Stimulated activated CD4-positive, alpha-beta T cell treated with anti-CD3 and anti-CD28 coated beads, TNF-alpha, amount 100 ng/mL, for 48 hours (primary cell): ENCODE measurements around the gene TAS1R2.
A peak's percentile ranks its signal among the peaks of the same experiment; 100 is the strongest.

Experiments
- DNase-seq, 3 donors: peaks; one replicate each; pipeline ENCODE4 v3.0.0-alpha.2; 2020; ENCODE audit warnings: low read depth in 3 of 3

TAS1R2 gene

DNA sequence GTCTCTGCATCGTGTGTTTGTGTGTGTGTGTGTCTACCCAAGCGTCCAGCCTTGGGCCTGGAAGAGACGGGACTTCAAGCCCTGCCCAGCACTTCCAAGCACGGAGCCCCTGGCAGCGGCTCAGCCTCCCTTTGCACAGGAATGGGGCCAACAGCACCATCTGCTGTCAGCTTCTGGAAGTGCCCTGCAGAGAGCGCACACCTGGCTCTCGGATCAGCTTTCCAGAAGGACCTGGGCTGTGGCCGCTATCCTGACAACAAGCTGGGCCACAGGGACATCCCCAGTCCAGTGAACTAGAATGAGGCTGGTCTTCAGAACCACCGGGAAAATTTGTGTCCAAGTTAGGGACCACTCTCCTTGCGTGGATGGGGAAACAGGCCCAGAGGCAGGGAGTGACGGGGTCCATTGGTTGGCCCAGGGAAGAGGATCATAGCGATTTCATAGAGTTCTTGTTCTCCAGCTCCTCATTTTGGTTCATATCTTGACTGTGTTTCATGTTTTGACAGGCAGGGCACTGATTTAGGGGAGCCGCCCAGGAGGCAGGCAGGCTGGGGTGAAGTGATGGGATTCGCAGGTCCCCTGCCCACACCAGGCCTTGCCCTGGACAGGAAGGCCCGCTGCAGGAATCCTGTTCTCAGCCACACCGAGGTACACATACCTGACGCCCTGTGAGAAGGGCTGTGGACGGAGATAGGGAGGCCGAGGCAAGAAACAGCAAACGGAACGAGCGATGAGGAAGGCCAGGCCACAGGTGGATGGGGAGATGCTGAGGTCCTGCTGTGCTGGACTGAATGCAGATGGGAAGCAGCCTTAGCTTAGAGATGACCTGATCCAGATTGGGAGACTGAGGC lies 38.4 kb downstream of the TAS1R2 start:
- DNase-seq = peak; percentile 29 to 61 (median 34)

DNA sequence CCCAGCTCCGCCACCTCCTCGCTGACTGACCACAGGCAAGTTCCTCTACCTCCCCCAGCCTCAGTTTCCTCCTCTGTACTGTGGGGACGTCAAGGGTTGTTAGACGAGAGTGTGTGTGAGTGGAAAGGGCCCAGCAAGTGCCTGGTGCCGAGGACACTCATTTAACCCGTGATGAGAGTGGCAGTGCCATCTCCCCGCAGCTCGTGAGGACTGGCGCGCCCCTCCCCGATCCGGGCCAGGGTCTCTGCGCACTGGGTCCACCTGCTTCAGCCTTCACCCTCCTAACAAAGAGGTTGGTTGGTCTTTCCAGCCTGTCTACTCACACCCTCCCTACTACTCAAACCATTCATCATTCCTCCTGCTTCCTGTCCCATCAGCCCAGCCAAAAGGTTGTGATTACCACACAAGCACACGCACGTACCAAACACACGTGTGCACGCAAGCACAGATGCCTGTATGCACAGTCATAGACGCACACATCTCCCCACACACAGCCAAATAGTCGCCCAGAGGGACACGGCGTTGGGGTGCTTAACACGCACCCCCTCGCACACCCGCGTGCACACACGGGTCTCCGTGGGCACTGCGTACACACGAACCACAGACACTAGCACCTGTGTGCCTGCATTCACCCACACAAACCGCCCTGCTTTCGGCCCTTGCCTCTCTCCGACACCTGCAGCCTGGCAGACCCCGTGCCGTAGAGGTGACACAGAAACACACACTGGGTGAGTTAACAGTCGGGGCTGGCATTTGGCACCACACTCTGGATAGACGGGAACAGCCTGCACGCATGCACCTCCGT lies 39.3 kb downstream of the TAS1R2 start:
- no peak for DNase-seq

DNA sequence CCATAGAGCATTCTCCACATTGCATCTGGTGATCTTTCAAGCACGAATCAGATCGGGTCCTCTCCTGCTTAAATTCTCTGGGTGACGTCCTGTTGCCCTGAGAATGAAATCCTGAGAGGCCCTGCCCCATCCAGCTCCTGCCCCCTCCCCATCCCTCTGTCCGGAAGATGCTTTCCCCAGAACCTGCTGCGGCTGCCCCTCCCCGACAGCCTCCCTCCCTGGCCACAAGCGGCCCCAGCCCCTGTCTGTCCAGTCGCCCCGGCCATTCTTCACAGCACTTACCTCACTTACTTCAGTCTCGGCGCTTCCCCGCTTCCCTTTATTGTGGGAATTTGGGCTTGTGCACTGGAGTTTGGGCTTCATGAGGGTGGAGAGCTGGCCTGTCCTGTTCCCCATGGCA lies 40.3 kb downstream of the TAS1R2 start:
- no peak for DNase-seq

DNA sequence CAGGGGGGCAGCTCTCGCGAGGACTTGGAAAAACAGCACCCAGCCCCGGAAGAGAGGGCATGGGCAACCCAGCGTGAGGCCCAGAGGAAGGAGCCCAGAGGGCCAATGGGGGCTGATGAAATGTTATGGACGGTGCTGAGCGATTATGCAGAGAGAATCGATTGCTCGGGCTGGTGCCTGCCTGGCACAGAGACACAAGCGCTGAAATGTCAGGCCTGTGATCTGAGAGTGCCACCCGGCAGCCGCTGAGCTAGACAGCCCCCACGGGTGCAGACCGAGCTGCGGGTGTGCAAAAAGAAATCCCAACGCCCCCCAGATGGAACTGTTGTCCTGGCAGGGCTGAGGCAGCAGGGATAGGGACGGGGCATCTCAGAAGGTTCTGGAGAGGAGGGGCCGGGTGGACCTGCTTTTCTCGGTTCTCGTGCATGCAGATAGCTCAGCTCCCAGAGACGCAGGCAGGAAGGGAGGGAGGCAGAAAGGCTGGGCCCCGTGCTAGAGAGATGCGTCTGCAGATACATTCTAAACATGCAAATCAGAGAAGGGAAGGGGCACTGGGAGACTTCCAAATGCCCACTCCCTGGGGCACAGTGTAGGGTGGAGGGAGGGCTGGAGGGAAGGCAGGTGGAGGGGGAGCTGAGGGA lies 41.5 kb downstream of the TAS1R2 start:
- no peak for DNase-seq

DNA sequence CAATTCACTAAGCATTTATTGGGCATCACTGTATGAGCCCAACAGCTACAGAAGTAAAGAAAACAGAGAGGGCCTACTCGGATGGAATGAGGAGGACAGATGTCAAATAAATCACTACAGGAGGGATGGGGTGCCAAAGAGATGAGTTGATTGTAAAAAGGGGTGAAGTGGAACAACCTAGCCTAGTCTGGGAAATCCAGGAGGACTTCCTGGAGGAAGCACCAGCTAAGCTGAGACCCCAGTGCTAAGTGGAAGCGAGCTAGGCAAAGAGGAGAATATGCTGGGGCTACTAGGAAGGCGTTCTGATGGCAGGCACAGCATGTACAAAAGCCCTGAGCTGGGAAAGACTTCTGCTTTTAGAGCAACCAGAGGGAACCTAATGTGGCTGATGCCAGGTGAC lies 42.1 kb downstream of the TAS1R2 start:
- DNase-seq = no peak

DNA sequence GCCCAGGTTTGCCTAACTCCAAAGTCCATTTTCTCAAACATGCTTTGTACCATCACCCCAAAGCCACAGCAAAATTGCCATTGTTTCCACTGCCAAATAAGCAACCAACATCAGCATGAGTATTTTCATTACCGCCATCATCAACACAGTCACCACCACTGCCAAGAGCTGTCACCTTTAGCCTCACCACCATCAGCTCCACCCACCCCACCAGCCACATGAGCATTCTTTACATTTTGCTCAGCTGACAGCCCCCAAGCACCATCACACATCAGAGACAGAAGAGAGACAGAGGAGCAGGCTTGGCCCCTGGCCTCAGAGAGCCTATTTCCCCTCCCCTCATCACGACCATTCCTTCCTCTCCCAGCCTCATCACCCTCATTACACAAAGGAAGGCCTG lies 42.7 kb downstream of the TAS1R2 start:
- DNase-seq = no peak

DNA sequence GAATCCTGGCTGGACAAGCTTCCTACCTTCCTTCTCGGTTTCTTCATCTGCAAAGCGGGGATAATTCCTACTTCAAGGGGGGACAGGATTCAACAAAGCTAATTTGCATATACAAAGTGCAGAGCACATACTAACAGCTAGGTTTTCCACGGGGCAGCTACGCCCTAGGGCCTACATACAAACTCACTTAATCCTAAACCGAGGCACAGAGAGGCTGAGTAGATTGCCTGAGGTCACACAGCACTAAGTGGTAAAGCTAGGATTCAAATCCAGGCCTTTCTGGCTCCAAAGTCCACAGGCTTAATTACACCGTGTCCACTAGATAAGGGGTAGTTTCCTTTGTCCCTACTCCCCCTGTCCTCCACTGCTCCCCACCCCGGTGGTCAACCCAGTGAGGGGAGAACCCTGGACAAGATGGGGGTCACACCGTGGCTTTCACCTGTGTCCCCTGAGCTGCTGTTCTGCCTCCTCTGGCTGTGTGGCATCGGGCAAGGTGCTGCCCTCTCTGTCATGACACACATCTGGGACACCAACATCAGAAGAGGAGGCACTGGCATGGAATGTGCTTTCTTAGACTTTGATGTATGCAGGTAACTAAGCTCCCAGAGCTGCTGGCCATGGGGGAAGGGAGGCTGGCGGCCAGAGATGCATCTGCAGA lies 44.5 kb downstream of the TAS1R2 start:
- DNase-seq = no peak

DNA sequence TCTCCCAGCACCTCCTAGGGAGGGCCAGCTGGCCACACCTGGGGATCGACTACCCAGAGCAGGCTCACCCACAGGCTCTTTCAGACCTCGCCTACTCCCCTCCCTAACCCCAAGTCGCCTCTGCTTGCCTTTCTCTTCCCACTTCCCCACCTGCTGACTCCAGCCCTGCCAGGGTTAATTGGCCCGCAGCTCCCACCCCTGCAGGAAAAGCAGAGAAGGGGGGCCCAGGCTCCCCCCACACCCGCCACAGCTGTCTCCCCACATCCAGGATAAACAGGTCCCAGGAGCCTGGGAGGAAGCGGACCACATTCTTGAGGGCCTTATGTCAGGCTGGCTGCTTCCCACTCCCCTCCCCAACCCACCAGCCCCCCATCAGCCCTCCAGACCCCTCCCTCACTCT lies 45.0 kb downstream of the TAS1R2 start:
- DNase-seq = no peak

DNA sequence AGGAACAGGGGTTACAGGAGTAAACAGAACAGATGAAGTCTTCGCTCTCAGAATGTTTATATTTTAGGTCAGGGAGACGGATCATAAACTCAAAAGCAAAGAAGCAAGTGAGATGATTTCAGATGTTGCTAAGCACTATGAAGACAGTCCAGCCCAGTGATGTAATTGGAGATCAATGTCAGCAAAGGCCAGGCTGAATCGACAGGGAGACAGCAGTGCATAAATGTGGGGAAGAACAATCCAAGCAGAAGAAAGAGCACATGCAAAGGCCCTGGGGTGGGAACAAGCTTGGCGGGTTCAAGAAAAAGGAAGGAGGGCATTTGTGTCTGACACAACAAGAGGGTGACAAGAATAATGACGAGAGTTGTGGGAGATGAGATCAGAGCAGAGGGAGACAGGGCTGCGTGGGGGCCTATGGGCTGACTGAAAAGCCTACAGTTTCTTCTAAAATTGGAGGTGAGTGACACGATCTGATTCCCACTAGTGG lies 47.0 kb downstream of the TAS1R2 start:
- no peak for DNase-seq

DNA sequence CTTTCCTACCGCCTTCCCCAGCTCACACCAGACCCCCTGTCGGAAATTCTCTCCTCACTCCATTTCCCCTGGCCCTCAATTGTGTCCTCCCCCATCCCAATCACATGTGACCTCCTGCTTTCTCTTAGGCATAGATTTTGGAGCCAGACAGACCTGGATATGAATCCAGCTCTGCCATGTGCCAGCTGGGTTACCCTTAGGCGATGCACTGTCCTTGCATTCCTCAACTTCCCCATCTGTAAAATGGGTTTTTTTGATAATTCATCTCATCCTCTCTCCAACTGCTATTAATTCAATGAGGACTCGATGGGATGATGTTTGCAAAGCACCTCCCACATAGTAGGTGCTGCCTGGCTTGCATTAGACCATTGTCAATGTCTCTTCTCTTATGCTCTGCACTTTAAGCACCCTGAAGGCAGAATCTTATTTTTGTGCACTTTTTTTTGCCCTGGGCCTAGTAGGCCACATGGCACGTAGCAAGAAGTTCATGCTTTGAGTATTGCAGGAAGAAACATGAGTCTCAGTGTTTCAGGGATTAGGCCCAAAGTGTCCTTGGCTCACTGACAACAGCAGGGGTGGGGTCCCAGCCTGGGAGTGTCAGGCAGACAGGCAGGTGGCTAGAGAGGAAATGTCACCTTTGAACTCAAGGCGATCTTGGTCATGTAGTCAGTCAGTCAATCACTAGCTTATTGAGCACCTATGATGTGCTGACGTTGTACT lies 47.6 kb downstream of the TAS1R2 start:
- DNase-seq = no peak

DNA sequence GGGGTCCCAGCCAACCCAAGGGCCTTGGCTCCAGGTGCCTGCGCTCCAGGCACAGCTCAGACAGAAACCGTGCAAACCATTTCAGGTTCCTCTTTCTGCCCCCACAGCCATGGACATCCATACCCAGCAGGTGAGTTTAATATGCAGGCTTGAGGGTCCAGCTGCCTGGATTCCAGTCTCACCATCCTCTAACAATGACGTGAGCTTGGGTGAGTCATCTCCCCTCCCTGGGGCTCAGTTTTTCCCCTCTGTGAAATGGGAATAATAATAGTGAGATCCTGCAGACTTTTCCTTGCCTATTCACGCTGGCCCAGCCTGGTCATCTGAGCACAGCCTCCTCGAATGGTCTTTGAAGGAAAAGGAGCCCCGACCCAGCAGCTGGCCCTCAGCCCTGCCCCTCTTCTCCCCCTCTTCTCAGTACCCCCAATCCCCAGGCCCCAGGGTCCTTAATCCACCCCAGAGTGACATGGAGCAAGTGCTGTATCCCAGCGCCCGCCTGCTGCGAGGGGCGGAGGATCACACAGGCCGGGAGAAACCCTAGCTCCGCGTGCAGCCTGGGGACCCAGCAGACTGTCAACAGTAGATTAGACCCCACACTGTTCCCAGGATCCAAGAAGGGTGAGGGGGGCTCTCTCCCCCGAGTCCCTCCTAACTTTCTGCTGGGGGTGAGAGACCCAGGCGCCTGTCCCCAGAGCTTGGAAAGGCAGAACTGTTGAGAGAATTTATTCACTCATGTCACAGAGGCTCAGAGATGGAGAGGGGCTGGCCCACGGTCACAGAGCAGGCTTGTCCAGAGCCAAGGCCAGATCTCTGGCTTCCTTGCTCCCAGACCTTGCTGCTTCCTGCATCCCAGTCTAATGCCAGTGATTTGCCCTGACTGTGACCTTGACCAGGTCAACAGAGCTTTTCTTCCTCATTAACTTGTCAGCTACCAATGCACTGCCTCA lies 49.2 kb downstream of the TAS1R2 start:
- no peak for DNase-seq

DNA sequence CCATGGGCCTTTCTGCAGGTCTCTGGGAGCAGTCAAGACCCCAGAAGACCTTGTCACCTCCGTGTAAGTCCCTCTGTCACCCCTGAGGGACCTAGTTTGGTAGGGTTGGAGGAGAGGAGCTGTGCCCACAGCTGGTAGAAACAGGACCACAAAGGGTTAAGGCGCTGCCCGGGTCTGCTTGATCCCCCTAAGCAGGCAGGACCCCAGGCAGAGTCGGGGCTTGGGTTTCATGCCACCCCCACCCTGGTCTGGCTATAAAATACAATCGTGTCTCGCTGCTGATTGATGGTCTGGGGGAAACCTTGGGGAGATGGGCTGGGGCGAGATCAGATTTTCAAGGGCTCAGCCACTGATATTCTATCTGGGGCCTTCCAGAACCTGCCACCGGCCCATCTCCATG lies 50.9 kb downstream of the TAS1R2 start:
- DNase-seq = no peak

DNA sequence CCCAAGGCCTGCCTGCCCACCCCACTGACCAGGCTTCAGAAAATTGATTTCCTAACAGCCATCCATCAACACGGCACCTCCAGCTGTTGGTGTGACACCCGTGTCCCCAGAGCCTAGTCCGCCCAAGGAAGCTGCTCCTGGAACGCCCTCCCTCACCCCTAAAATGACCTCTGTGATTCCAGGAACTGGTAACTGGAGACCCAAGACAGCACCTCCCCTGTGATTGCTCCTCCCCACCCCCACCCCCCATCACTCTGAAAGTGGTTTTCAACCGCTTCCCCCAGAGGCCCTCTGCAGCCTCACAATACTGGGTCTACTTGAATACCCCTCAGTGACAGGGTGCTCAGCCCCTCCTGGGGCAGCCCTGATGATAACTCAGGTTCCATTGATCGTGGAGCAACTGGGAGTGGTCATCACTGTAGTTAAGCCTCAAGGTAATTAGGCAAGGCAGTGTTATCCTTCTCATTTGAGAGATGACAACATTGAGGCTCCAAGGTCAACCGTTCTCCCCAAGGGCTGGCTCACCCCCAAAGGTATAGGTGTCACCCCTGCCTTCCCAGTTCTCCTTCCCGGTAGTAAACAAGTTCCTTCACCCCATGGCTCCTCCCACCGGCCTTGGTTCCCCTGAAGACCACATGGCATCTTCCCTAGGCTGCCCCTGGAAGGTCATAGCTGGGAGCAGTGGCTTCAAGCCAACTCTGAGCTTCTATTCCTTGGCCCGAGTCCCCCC lies 52.0 kb downstream of the TAS1R2 start:
- no peak for DNase-seq

DNA sequence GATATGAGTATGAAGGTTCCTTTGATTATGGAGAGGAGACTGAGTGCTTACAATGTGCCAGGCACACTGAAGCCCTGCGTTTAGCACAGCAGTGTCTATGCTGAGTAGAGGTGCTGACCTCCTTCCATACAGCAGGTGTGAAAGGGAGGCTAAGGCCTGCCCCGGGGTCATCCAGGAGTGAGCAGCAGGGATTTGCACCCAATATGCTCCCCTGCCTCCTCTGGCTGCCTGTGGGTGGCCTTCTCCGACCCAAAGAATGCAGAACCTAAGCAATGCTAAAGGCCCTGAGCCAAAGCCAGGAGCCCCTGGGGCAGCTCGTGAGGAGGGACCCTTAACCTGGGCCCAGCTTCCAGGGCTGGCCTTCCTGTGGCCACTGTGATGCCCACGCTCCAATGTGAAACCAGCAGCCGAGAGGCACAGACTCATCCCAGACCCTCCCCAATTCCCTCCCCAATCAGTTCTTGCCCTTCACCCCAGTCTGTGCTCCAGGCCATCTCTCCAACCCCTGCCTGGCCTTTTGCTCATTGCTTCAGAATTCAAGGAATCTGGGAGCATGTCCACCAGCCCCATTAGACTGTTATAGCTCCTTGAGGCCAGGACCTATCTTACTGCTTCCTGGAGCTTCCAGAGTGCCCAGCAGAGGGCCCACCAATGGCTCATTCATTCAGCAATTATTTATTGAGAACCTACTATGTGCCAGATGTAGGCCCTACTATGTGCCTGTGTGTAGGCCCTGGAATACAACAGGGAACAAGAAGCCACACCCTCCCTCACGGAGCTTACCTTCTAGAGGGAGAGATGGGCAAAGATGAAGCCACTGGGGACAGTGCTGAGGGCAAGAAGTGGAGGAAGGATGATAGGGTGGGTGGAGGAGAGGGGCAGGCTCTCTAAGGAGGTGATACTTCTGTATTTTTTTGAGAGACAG lies 53.3 kb downstream of the TAS1R2 start:
- no peak for DNase-seq

DNA sequence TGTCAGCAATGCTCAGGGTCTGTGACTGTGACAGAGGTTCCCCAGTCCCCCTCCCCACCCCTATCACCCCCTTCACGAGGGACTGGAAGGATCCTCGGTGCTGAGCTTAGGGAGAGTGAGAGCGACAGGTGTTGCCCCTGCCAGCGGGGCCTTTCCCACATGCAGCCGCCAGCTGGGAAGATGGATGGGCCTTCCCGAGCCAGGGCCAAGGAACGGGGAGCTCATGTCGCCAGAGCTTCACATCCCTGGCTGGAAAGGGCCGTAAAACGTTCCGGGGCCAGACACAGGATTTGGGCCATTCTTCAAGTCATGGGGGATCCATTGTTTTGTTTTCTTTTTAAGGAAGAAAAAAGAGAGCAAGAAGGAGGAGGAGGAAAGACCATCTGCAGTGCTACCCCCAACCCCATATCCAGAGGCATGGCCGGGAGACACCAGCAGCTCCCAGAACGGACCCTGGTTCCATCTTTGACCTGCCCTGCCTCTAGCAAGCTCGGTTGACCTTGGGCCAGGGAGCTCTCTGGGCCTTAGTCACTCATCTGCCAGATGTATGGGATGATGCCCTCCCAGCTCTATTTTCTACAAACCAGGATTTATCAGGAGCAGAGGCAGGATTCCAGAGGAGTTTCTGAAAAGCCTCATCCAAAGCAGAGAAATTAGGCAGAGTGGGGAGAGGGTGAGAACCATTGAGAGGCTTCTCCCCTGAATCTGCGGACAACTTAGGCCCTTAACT lies 54.1 kb downstream of the TAS1R2 start:
- DNase-seq = no peak

DNA sequence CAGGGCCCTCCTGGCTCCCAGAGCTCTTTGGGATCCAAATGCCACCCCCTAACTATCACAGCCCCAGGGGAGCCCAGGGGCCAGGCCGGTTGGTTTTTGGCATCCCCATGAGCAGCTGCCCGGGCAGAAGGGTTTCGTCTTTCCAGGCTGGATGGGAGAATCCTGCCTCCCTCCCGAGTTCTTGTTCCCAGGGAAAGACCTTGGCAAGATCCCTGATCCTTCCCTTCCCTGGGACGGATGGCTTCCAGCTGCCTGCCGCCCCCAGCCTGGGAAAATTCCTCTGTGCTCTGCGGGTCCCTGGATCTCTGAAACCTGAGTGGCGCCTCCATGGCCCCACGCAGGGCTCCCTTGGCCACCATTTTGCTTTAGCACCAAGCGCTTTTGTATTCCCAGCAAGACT lies 55.6 kb downstream of the TAS1R2 start:
- DNase-seq = no peak

DNA sequence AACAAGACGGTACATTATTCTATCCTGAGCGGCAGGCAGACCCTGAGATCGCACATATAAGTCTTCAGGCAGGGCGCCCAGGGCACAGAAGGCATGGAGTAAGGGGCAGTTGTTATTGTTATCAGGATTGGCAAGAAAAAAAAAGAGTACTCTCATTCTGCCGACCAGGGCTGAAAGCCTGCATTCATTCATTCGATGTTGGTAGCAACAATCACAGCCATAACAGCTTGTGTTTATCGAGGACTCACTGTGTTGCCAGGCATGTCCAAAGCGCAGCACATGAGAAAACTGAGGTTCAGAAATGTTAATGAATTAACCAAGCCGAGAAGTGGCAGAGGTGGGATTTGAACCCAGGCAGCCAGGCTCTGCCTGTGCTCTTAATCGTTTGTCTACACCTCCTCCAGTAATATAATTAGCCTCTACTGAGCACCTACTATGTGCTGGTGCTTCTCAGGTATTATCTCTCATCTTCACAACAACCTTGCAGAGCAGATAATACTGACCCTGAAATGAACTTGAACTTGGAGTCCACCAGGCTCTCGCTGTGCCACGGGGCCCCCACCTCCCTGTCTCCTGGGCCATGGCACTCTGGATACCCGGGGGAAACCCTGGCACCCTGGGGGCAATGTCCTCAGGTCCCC lies 56.2 kb downstream of the TAS1R2 start:
- DNase-seq = no peak
